Measurements from ENCODE around the gene CAVIN1.
"Not testable (repeated sequence)": the region's sequence is repeated elsewhere in the genome, so short reads cannot be mapped to it uniquely, and the experiment has no call there.

CAVIN1 gene

GRCh38 chr17:42429726-42430447 is 6.8 kb upstream of the CAVIN1 start:
- no peak for DNase-seq

GRCh38 chr17:42428141-42428944 is 5.3 kb upstream of the CAVIN1 start:
- DNase-seq: no peak

- DNase-seq: no peak
Observed at GRCh38 chr17:42424991-42425610, 2.0 kb upstream of the CAVIN1 start.

- no peak for DNase-seq
Observed at GRCh38 chr17:42423766-42424165, 710 bp upstream of the CAVIN1 start.

GRCh38 chr17:42422412-42422957 is 571 bp downstream of the CAVIN1 start:
- no peak for DNase-seq

- no peak for DNase-seq
Observed at GRCh38 chr17:42421507-42422338, 1.3 kb downstream of the CAVIN1 start.

- no peak for DNase-seq
Observed at GRCh38 chr17:42421136-42421506, 1.9 kb downstream of the CAVIN1 start.

GRCh38 chr17:42417981-42418380 is 5.1 kb downstream of the CAVIN1 start:
- DNase-seq: not testable (repeated sequence)

- no peak for DNase-seq
Observed at GRCh38 chr17:42414704-42415409, 8.2 kb downstream of the CAVIN1 start.

GRCh38 chr17:42413464-42414040 is 9.5 kb downstream of the CAVIN1 start:
- no peak for DNase-seq

GRCh38 chr17:42411905-42412679 is 11.0 kb downstream of the CAVIN1 start:
- no peak for DNase-seq

- no peak for DNase-seq
Observed at GRCh38 chr17:42411361-42411760, 11.7 kb downstream of the CAVIN1 start.

- DNase-seq: no peak
Observed at GRCh38 chr17:42410319-42410685, 12.8 kb downstream of the CAVIN1 start.

- DNase-seq: no peak
Observed at GRCh38 chr17:42409523-42410318, 13.3 kb downstream of the CAVIN1 start.

- no peak for DNase-seq
Observed at GRCh38 chr17:42408061-42408460, 15.0 kb downstream of the CAVIN1 start.

- DNase-seq: no peak
Observed at GRCh38 chr17:42407289-42407836, 15.7 kb downstream of the CAVIN1 start.

GRCh38 chr17:42406615-42407288 is 16.3 kb downstream of the CAVIN1 start:
- no peak for DNase-seq

GRCh38 chr17:42405963-42406495 is 17.0 kb downstream of the CAVIN1 start:
- DNase-seq: peak; percentile 50

- no peak for DNase-seq
Observed at GRCh38 chr17:42405076-42405475, 18.0 kb downstream of the CAVIN1 start.

Measured in activated gamma-delta T cell (primary cell).